H9 (cell line): ENCODE measurements around the gene ETFBKMT. TPM values are rescaled to one million over a fixed set of nuclear protein-coding genes. Genes with fewer than 3 reads are reported as not detected.

ENCODE experiments used
- DNase-seq: peaks from one replicate; pipeline ENCODE4 v3.0.0-alpha.2; 2017
- H2AFZ ChIP-seq: one replicate; pipeline ENCODE4 v1.6.1; 2013; ENCODE audit warnings: mild to moderate bottlenecking, low read length, control low read depth, moderate library complexity
- H2AK5ac ChIP-seq: 2 replicates; pipeline ENCODE4 v1.6.1; 2013; ENCODE audit warnings: low read length, control low read depth, mixed read lengths; ENCODE audit not compliant: insufficient read length
- H2BK120ac ChIP-seq: one replicate; pipeline ENCODE4 v1.6.1; 2013; ENCODE audit warnings: low read depth, mild to moderate bottlenecking, low read length, control low read depth, inconsistent platforms; ENCODE audit not compliant: poor library complexity, severe bottlenecking
- H2BK12ac ChIP-seq: 2 replicates; pipeline ENCODE4 v1.6.1; 2013; ENCODE audit warnings: low read length, control low read depth, mixed read lengths, low read depth; ENCODE audit not compliant: insufficient read length
- H2BK15ac ChIP-seq: 2 replicates; pipeline ENCODE4 v1.6.1; 2013; ENCODE audit warnings: low read depth, low read length, control low read depth
- H2BK20ac ChIP-seq: one replicate; pipeline ENCODE4 v1.6.1; 2013; ENCODE audit warnings: low read depth, mild to moderate bottlenecking, low read length, control low read depth, inconsistent platforms; ENCODE audit not compliant: poor library complexity, severe bottlenecking
- H2BK5ac ChIP-seq: 2 replicates; pipeline ENCODE4 v1.6.1; 2013; ENCODE audit warnings: low read length, control low read depth, mixed read lengths; ENCODE audit not compliant: insufficient read length
- H3K14ac ChIP-seq: 2 replicates; pipeline ENCODE4 v1.6.1; 2013; ENCODE audit warnings: low read length, control low read depth; ENCODE audit not compliant: insufficient read depth
- H3K18ac ChIP-seq: 2 replicates; pipeline ENCODE4 v1.6.1; 2013; ENCODE audit warnings: low read depth, mild to moderate bottlenecking, mixed read lengths, low read length, control low read depth; ENCODE audit not compliant: insufficient read length
- H3K23ac ChIP-seq: 2 replicates; pipeline ENCODE4 v1.6.1; 2013; ENCODE audit warnings: low read length, control low read depth, mixed read lengths, low read depth; ENCODE audit not compliant: insufficient read length
- H3K23me2 ChIP-seq: 2 replicates; pipeline ENCODE4 v1.6.1; 2013; ENCODE audit warnings: low read depth, mild to moderate bottlenecking, mixed read lengths, low read length, control low read depth; ENCODE audit not compliant: insufficient read length, poor library complexity, severe bottlenecking
- H3K27ac ChIP-seq: 2 replicates; pipeline ENCODE4 v1.5.1; 2013; ENCODE audit warnings: low read length, control low read depth, mixed read lengths, low read depth; ENCODE audit not compliant: insufficient read length
- H3K27me3 ChIP-seq: 2 replicates; pipeline ENCODE4 v1.6.1; 2013; ENCODE audit warnings: low read length, control low read depth, inconsistent platforms; ENCODE audit not compliant: insufficient read depth
- H3K4ac ChIP-seq: 2 replicates; pipeline ENCODE4 v1.6.1; 2013; ENCODE audit warnings: low read depth, mild to moderate bottlenecking, control low read depth, inconsistent platforms, low read length, moderate library complexity
- H3K4me1 ChIP-seq: 2 replicates; pipeline ENCODE4 v1.6.1; 2013; ENCODE audit warnings: low read length, control low read depth, inconsistent platforms; ENCODE audit not compliant: insufficient read depth
- H3K4me2 ChIP-seq: 2 replicates; pipeline ENCODE4 v1.6.1; 2013; ENCODE audit warnings: low read length, control low read depth, mixed read lengths; ENCODE audit not compliant: insufficient read length, insufficient read depth
- H3K56ac ChIP-seq: 2 replicates; pipeline ENCODE4 v1.6.1; 2013; ENCODE audit warnings: low read depth, mild to moderate bottlenecking, mixed read lengths, low read length, control low read depth; ENCODE audit not compliant: insufficient read length
- H3K79me1 ChIP-seq: 2 replicates; pipeline ENCODE4 v1.6.1; 2013; ENCODE audit warnings: low read depth, mild to moderate bottlenecking, moderate library complexity, low read length, control low read depth, inconsistent platforms; ENCODE audit not compliant: insufficient read depth, poor library complexity, severe bottlenecking
- H3K79me2 ChIP-seq: 2 replicates; pipeline ENCODE4 v1.6.1; 2013; ENCODE audit warnings: low read length, control low read depth, inconsistent platforms; ENCODE audit not compliant: insufficient read depth
- H3K9ac ChIP-seq: 2 replicates; pipeline ENCODE4 v1.6.1; 2013; ENCODE audit warnings: low read length, control low read depth, mixed read lengths; ENCODE audit not compliant: insufficient read length; ENCODE audit errors: extremely low read depth
- H3K9me3 ChIP-seq: one replicate; pipeline ENCODE4 v1.6.1; 2013; ENCODE audit warnings: low read depth, low read length, inconsistent platforms; ENCODE audit not compliant: control insufficient read depth
- H3T11ph ChIP-seq: one replicate; pipeline ENCODE4 v1.6.1; 2013; ENCODE audit warnings: mild to moderate bottlenecking, low read length, control low read depth, inconsistent platforms
- H4K20me1 ChIP-seq: one replicate; pipeline ENCODE4 v1.6.1; 2013; ENCODE audit not compliant: control insufficient read depth, insufficient read length, insufficient read depth
- H4K5ac ChIP-seq: 2 replicates; pipeline ENCODE4 v1.6.1; 2013; ENCODE audit warnings: low read depth, mild to moderate bottlenecking, mixed read lengths, low read length, control low read depth; ENCODE audit not compliant: insufficient read length
- H4K8ac ChIP-seq: replicated peaks from 2 replicates; pipeline ENCODE4 v1.6.1; 2013; ENCODE audit warnings: low read length, control low read depth, mixed read lengths, low read depth; ENCODE audit not compliant: insufficient read length
- H4K91ac ChIP-seq: 2 replicates; pipeline ENCODE4 v1.6.1; 2013; ENCODE audit warnings: low read depth, mild to moderate bottlenecking, moderate library complexity, mixed read lengths, low read length, control low read depth; ENCODE audit not compliant: insufficient read length
- H3K27ac Mint-ChIP-seq, 3 experiments: 2 replicates in 2 of 3; 3 replicates in 1 of 3; pipeline ENCODE4 v1.8.0; 2020 to 2021; ENCODE audit warnings: mixed read lengths in 3 of 3, mild to moderate bottlenecking in 1 of 3, moderate library complexity in 1 of 3
- H3K27me3 Mint-ChIP-seq: 2 replicates; pipeline ENCODE4 v1.8.0; 2021; ENCODE audit warnings: low read depth, mild to moderate bottlenecking, moderate library complexity, mixed read lengths
- H3K36me3 Mint-ChIP-seq, 3 experiments: 2 replicates in 2 of 3; 3 replicates in 1 of 3; pipeline ENCODE4 v1.8.0; 2020 to 2021; ENCODE audit warnings: low read depth in 3 of 3, mixed read lengths in 3 of 3; ENCODE audit not compliant: insufficient read depth in 1 of 3
- H3K4me1 Mint-ChIP-seq, 2 experiments: 2 replicates each; pipeline ENCODE4 v1.8.0; 2020; ENCODE audit warnings: mixed read lengths in 2 of 2
- H3K4me3 Mint-ChIP-seq, 2 experiments: 2 replicates in 1 of 2; 3 replicates in 1 of 2; pipeline ENCODE4 v1.8.0; 2020 to 2021; ENCODE audit warnings: mild to moderate bottlenecking in 2 of 2, mixed read lengths in 2 of 2, moderate library complexity in 1 of 2
- H3K9me3 Mint-ChIP-seq, 2 experiments: 2 replicates in 1 of 2; 3 replicates in 1 of 2; pipeline ENCODE4 v1.8.0; 2020; ENCODE audit warnings: mild to moderate bottlenecking in 2 of 2, mixed read lengths in 2 of 2, moderate library complexity in 1 of 2
- CTCF ChIP-seq: fragments of 200-600 bp; sonication (generic); conservative IDR thresholded peaks from 3 replicates; pipeline ENCODE4 v1.8.0; 2021; ENCODE audit warnings: antibody characterized with exemption, mild to moderate bottlenecking
- WGBS: extraction: QIAGEN DNeasy Blood & Tissue Kit; methylation state at CpG from one replicate; pipeline ENCODE4 v1.1.7; 2013; ENCODE audit warnings: missing lambda C conversion rate, low lambda C conversion rate, mixed read lengths; ENCODE audit not compliant: insufficient read length; ENCODE audit errors: extremely low coverage; 5-methylcytosine and 5-hydroxymethylcytosine counted together
- total RNA-seq: library from RNA; stranded (reverse); gene quantifications from 2 replicates; pipeline ENCODE4 v1.2.1, GENCODE V29; 2021

ETFBKMT gene
- total RNA-seq, 1 experiment from 2014 or later, result 0.81 TPM

- no peak overlapping the region for H3K4me2 ChIP-seq
These were observed 3.7 kb upstream of the ETFBKMT start for GRCh38 chr12:31655792-31656191.

More at GRCh38 chr12:31655792-31656191, 3.7 kb upstream of the ETFBKMT start:
- no peak overlapping the region for H2BK5ac ChIP-seq
- Mint-ChIP-seq H3K4me3 (no peak overlapping the region), H3K9me3 (no peaks in the 10 kb centered on the region), H3K36me3 (no peaks in the 10 kb centered on the region), H3K27ac (no peak overlapping the region), H3K4me1 (peaks cover 9 to 15% of the 10 kb centered on the region in 2 experiments), H3K27me3 (no peaks in the 10 kb centered on the region)
- H4K91ac ChIP-seq, result no peak overlapping the region
- no peak overlapping the region for H4K8ac ChIP-seq
- no peaks in the 10 kb centered on the region for H3K9me3 ChIP-seq
- H2BK15ac ChIP-seq, result no peak overlapping the region
- no peak overlapping the region for H2AK5ac ChIP-seq
- no peak overlapping the region for H3K14ac ChIP-seq
- no peak for TF ChIP-seq CTCF
- H3K9ac ChIP-seq, result no peak overlapping the region
- H3K27ac ChIP-seq, result no peak overlapping the region
- H3K4me1 ChIP-seq, result no peaks in the 10 kb centered on the region
- no peak overlapping the region for H2AFZ ChIP-seq
- H3K4ac ChIP-seq, result no peak overlapping the region
- H4K20me1 ChIP-seq, result no peaks in the 10 kb centered on the region
- peaks cover 3% of the 10 kb centered on the region for H3K23me2 ChIP-seq
- H3K79me2 ChIP-seq, result no peaks in the 10 kb centered on the region
- no peak overlapping the region for H2BK120ac ChIP-seq
- no CpG with 5 or more reads among the region's 1 CpG for WGBS
- no peak overlapping the region for H2BK20ac ChIP-seq
- H3K56ac ChIP-seq, result no peak overlapping the region
- H3K23ac ChIP-seq, result no peak overlapping the region
- DNase-seq, result no peak
- no peak overlapping the region for H3T11ph ChIP-seq
- no peak overlapping the region for H2BK12ac ChIP-seq
- H4K5ac ChIP-seq, result no peak overlapping the region
- H3K79me1 ChIP-seq, result no peaks in the 10 kb centered on the region
- no peak overlapping the region for H3K18ac ChIP-seq
- H3K27me3 ChIP-seq, result no peaks in the 10 kb centered on the region
